ENCODE measurements around the gene OSBPL2.

The OSBPL2 gene

DNA sequence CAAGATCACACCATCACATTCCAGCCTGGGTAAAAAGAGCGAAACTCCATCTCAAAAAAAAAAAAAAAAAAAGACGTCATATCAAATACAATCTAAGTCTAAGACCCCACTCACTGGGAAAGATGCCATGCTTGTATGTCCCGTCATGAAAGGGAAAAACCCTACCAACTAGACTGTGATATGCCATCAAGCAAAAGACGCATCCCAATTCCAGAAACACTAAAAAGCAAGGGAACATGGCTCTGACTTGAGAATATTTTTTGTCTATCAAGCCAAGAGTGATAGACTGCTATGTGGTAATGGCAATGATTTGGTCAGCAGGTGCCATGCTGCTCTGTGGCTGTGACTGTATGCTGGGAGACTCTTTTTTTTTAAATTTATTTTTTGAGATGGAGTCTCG, 105.8 kb downstream of the OSBPL2 start:
- no peak overlapping the region for H3K27ac ChIP-seq
- H3K79me2 ChIP-seq (ENCODE audit: insufficient read depth, low read depth) = no peaks in the 10 kb centered on the region
- TF ChIP-seq, protein P1, sequence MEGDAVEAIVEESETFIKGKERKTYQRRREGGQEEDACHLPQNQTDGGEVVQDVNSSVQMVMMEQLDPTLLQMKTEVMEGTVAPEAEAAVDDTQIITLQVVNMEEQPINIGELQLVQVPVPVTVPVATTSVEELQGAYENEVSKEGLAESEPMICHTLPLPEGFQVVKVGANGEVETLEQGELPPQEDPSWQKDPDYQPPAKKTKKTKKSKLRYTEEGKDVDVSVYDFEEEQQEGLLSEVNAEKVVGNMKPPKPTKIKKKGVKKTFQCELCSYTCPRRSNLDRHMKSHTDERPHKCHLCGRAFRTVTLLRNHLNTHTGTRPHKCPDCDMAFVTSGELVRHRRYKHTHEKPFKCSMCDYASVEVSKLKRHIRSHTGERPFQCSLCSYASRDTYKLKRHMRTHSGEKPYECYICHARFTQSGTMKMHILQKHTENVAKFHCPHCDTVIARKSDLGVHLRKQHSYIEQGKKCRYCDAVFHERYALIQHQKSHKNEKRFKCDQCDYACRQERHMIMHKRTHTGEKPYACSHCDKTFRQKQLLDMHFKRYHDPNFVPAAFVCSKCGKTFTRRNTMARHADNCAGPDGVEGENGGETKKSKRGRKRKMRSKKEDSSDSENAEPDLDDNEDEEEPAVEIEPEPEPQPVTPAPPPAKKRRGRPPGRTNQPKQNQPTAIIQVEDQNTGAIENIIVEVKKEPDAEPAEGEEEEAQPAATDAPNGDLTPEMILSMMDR (conservative IDR thresholded peaks at IDR 0.05; ENCODE audit: low read depth, low read length) = no peak
- no peak overlapping the region for H2AFZ ChIP-seq (ENCODE audit: low read depth)
- no peak overlapping the region for H3K9ac ChIP-seq
- H3K4me1 ChIP-seq (ENCODE audit: low read depth, poor library complexity, severe bottlenecking) = peaks cover 22% of the 10 kb centered on the region
- H4K20me1 ChIP-seq (ENCODE audit: insufficient read depth) = no peaks in the 10 kb centered on the region
- H3K4me3 ChIP-seq (IDR thresholded peaks at IDR 0.05; ENCODE audit: insufficient read depth, low read depth, low read length) = no peak overlapping the region
- no peak overlapping the region for H3K4me2 ChIP-seq
- H3K36me3 ChIP-seq (ENCODE audit: insufficient read depth) = no peaks in the 10 kb centered on the region
- H3K27me3 ChIP-seq (ENCODE audit: insufficient read depth, low read depth) = no peaks in the 10 kb centered on the region

DNA sequence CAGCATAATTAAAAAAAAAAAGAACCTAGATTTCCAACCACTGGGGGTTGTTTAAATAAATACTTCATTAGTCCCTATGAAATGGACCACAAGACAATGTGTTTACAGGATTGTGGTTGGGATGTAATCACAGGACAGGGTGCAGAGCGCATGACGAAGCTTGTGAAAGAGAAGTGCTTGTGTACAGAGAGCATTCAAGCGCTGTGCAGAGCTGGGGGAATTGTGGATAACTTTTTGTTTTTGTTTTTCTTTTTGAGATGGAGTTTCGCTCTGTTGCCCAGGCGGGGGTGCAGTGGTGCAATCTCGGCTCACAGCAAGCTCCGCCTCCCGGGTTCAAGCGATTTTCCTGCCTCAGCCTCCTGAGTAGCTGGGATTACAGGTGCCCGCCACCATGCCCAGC, 106.5 kb downstream of the OSBPL2 start:
- no peak overlapping the region for H3K4me2 ChIP-seq
- no peaks in the 10 kb centered on the region for H4K20me1 ChIP-seq (ENCODE audit: insufficient read depth)
- no peaks in the 10 kb centered on the region for H3K36me3 ChIP-seq (ENCODE audit: insufficient read depth)
- H3K9ac ChIP-seq = no peak overlapping the region
- H3K4me3 ChIP-seq (IDR thresholded peaks at IDR 0.05; ENCODE audit: insufficient read depth, low read depth, low read length) = no peak overlapping the region
- H3K79me2 ChIP-seq (ENCODE audit: insufficient read depth, low read depth) = no peaks in the 10 kb centered on the region
- no peak overlapping the region for H3K27ac ChIP-seq
- H2AFZ ChIP-seq (ENCODE audit: low read depth) = no peak overlapping the region
- no peaks in the 10 kb centered on the region for H3K27me3 ChIP-seq (ENCODE audit: insufficient read depth, low read depth)
- TF ChIP-seq, protein P1 (conservative IDR thresholded peaks at IDR 0.05; ENCODE audit: low read depth, low read length) = no peak
- H3K4me1 ChIP-seq (ENCODE audit: low read depth, poor library complexity, severe bottlenecking) = peaks cover 18% of the 10 kb centered on the region
